ENCODE data around the gene PLTP.
"Not testable (repeated sequence)": the region's sequence is repeated elsewhere in the genome, so short reads cannot be mapped to it uniquely, and the experiment has no call there.

PLTP gene

DNA sequence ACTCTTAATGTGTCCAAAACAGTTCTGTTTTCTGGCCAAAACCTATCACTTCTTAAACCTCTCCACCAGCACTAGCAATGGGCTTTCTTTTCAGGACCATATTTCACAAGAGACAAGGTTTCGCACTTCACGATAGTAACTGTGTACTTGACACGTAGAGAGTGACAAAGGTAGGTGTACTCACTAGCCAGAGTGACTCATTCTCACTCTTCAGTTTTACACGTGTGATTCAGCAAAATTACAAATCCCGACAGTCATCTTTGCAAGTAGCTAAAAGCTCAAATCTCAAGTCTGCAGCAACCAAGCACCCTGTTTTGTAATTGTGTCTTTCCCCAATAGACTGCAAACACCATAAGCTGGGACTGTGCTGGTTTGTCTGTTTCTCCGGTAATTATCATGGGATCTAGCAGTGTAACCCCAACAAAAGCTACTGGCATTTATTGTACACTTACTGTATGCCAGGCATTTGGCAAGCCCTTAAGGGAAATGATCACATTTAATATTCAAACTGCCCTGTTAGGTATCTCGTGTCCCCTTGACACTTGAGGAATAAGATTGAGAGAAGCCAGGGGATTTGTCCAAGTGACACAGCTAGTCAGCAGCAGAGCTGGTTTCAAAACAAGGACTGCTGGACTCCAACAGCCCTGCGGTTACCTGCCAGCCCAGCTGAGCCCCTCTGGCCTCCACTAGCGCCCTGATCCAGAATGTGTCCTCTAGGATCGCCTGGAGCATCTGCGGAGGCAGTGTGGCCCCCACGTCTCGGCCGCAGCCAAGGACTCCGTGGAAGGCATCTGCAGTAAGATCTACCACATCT is 32.4 kb upstream of the PLTP start:
- DNase-seq = no peak

DNA sequence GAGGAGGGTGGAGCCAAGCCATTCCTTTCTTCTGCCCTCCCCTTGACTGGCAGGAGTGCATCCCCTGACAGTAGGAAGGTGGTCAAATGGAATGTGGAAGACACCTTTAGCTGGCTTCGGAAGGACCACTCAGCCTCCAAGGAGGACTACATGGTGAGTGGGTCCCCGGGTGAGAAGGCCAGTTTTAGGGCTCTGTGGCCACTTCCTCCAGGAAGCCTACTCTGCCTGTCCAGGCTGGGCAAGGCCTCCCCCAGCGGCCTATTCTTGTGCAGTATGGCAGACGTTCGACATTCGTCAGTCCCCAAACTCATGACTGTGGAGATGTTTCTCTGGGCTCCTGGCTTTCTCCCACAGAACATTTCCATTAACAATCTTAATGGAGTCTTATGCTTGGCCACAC is 31.7 kb upstream of the PLTP start:
- DNase-seq = no peak

DNA sequence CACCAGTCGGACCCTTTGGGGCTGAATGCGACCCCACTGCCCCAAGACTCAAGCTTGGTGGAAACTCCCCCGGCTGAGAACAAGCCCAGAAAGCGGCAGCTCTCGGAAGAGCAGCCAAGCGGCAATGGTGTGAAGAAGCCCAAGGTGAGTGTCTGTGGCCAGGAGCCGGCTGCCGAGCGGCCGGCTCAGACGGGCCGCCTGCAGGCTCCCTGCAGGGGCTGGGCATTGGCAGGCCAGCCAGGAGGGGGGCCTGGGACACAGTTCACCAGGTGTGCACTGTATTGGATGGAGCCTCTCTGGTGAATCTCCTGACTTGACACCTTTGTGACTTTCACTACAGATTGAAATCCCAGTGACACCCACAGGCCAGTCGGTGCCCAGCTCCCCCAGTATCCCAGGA is 28.5 kb upstream of the PLTP start:
- no peak for DNase-seq

DNA sequence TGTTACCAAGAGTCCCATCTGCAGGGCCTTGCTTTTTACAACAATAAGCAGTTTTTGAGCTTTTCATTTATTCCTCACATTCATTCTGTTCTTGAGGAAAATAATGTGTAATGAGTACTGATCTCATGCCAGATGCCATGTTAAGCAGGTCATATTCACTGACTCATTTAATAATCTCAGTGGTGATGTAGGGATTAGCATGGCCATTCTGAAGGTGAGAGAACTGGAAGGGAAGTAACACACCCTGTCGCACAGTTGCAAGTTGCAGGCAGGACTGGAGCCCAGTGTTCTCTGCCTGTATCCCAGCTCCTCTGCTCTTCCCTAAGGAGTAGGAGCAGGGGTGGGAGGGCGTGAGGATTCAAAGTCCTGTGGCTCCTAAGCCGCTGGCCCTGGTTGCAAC is 28.1 kb upstream of the PLTP start:
- DNase-seq = no peak

DNA sequence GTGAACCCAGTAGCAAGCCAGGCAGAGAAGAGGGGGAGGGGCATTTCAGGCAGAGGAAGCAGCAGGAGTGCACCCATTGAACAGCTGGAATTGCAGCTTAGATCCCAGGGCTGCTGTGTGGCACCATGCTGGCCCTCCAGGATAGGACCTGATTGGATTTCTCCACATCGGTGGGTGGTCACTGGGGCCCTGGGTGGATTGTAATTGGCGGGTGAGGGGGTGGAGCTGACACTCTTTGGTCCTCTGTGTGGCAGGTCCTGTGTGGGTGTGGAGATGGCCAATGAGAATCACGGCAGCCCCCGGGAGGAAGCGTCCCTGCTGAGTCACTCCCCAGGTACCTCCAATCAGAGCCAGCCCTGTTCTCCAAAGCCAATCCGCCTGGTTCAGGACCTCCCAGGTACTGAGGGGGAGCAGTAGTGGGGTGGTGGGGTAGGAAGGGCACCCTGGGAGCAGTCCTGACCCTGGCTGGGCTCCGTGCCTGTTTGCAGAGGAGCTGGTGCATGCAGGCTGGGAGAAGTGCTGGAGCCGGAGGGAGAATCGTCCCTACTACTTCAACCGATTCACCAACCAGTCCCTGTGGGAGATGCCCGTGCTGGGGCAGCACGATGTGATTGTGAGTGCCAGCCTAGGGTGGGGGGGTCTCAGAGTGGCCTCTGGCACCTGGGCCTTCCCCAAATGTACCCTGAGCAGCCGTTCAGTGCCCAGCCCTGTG is 26.9 kb upstream of the PLTP start:
- DNase-seq = no peak

DNA sequence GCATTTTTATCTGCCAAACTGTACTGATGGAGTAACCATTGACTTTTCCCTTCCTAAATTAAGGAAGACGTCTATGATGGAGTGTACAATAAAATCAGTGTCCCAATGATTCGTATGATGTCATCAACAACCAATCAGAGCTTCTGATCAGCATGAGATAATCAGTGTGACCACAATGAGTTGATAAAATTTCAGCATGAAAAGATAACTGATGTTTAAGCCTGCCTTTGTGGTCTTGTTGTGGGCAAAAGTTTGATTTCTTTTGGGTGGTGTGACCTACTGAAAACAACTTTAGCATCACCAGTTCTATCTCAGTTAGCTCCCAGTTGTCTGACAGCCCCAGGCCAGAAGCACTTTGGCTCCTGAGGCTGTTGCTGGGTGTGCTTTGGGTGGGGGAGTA is 25.8 kb upstream of the PLTP start:
- DNase-seq = no peak

DNA sequence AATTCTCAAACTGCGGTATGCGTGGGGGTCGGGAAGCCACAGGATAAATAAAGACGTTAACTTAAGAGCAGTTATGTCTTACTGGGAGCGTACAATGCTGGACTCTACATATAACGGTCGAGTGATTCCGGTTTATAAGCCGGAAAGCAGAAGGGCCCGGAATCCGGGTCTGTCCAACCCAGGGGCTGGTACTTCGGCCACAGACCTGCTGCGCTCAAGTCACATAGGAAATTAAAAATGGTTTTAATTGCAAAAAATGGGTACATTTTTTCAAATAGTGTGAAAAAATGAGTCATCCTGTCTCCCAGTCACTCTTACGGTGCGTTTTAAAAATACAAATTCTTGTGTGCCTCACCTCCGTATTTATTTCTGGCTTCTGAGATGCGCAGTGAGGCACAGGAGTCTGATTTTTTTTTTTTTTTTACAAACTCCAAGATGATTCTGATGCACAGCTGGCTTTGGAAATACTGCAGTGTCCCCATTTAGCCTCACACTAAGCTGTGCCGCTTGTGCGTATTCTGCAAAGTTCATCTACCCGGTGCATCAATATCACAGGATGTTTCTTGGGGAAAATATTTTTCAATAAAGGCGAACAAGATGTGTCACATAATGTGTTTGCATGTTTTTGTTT is 23.6 kb upstream of the PLTP start:
- DNase-seq = no peak

DNA sequence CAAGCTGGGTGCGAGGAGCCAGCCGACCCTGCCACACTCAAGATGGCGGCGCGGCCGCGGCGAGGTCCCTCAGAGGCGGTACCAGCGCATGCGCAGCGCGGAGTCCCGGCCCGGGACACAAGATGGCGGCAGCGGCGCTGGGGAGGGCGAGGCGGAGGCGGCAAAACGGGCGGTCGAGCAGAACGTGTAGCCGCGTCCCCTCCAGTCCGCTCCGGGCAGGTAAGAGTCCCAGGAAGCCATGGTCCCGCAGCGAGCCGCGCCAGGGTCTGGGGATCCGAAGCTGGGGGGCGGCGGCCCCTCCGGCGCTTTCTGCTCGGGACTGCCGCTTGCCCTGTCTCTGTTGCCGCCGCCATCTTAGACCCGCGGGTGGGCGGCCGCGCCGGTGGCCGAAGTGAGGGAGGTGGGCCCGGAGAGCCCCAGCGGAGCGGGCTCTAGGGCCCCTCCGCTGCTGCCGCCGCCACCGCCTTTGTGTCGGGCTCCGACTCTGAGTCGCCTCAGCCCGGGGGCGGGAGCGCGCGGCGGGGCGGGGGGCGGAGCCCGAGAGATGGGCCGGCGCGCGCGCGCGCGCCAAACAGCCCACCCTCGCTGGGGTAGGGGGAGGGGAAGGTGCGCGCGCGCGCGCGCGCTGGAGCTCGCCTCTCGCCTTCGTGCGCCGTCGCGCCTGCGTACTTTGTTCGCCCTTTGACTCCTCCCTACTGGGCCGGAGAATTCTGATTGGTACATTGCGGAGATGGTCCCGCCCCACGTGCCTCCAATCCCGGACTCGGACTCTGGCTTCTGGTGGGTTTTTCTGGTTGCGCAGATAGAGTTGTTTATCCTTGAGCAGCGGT is 22.8 kb upstream of the PLTP start, which contains the start of gene PCIF1:
TSS of gene PCIF1 (plus strand) at position 98 of the 830 bp plus-strand sequence. CDS start 4,317 bp downstream, outside the sequence.
- peak; percentile 98 for DNase-seq

DNA sequence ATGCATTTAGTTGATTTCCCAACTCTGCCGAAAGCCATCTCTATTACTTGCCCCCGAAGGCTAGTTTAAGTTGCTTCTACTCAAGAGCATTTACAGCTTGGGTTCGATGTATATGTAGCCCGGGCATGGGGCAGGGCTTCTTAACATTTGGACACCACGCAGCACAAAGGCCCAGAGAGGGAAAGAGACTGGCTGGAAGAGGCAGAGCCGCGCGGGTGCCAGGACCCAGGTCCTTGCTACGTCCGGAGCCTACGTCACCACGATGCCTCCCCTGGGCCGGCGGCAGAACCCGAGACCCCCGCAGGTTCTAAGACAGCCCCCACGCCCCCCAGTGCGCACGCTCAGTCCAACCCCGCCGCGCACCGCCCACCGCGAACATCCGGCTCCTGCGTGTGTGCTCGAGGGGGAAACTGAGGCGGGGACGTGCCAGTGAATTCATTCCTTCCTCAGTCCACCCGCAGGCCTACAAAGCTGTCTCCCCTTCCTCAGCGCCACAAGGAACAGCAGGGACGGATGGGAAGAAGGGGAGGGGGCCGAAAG is 22.2 kb upstream of the PLTP start:
- peak; percentile 69 for DNase-seq

DNA sequence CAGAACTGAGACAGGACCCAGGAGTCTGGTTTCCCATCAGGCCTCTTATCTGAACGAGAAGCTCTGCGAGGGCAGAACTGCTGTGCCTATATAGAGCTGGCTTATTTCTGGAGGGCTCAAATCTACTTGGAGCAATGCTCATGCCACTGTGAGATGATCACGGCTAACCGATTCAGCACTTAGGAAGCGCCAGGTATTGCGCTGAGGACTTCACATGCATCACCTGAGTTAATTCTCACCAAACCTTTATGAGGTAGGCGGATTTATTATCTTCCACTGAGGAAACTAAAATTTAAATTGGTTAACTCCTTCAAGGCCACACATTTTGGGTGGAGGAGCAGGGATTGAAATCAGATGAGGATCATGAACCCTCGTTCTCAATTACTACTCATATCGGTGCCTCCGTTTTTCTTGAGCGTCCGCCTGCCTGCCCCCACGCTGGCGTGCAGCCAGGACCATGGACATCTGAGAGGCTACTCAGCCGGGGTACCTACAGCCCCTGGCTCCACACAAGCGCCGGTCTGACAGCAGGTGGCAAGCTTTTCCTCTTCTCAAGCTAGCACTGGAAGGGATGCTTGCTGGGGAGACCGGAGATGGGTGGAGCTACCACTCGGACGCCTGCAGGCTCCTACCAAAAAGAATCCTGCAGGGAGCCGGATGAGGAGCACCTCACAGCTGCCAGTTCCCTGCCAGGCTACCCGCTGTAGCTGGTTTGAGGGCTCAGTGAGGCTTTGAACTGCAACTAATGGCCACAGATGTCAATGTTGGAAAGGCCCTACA is 21.5 kb upstream of the PLTP start:
- peak; percentile 77 for DNase-seq

DNA sequence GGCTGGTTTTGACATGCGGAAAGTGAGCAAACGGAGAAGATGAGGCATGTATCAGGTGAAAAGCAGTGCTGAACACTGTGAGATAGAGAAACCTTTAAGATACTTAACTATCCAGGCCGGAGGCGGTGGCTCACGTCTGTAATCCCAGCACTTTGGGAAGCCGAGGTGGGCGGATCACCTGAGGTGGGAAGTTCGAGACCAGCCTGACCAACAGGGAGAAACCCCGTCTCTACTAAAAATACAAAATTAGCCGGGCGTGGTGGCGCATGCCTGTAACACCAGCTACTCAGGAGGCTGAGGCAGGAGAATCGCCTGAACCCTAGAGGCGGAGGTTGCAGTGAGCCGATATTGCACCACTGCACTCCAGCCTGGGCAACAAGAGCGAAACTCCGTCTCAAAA is 19.7 kb upstream of the PLTP start:
- DNase-seq = not testable (repeated sequence)

DNA sequence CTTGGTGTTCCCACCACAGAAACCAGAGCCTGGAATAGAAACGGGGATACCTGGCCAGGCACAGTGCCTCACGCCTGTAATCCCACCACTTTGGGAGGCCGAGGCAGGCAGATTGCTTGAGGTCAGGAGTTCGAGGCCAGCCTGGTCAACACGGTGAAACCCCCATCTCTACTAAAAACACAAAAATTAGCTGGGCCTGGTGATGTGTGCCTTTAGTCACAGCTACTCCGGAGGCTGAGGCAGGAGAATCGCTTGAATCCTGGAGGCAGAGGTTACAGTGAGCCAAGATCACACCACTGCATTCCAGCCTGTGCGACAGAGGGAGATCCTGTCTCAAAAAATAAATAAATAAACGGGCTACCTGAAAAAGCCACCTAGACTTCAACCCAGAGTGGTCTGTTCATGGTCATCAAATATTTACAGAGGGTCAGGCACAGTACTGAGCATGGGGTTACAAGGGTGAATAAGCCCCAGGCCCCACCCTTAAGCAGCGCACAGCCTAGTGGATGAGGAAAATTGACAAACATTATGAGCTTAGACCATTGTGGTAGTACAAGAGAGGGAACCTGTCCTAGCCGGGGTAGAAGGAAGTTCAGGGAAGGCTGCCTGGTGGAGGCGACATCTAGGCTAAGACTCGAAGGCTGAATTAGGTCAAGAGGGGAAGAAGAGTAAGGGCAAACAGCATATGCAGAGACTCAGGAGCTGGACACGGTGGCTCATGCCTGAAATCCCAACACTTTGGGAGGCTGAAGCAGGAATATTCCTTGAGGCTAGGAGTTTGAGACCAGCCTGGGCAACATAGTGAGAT is 15.3 kb upstream of the PLTP start:
- DNase-seq = no peak

DNA sequence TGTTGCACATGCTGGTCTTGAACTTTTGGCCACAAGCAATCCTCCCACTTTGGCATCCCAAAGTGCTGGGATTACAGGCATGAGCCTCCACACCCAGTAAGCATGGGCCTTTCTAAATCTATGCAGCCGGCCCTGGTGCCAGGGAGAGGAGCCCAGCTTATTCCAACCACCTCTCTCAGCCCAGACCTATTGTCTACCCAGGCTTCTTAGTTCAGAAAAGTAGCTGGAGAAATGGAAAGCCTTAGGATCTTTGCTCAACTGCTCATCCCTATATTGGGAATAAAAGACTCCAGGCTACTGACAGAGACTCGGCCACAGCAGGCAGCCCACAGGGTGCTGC is 14.7 kb upstream of the PLTP start:
- DNase-seq = no peak

DNA sequence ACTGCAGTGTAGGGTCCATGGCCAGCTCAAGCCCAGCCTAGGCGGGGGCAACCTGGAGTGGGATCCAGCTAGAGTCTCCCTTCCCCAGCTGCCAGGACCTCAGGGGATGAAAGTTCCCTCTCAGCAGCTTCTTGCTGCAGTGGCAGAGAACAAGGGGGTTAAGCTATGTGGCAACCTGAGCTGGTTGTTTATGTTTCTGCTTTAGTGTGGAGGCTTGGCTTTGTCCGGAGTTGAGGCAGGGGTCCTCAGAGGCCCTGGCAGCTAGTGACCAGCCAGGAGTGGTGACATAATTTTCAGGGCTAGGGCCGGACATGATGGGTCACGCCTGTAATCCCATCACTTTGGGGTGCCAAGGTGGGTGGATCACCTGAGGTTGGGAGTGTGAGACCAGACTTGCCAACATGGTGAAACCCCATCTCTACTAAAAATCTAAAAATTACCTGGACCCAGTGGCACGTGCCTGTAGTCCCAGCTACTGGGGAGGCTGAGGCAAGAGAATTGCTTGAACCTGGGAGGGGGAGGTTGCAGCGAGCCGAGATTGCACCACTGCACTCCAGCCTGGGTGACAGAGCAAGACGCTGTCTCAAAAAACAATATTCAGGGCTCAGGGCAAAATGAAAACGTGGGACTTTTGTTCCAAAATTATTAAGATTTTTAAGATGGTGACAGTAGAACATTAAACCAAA is 14.0 kb upstream of the PLTP start:
- no peak for DNase-seq

DNA sequence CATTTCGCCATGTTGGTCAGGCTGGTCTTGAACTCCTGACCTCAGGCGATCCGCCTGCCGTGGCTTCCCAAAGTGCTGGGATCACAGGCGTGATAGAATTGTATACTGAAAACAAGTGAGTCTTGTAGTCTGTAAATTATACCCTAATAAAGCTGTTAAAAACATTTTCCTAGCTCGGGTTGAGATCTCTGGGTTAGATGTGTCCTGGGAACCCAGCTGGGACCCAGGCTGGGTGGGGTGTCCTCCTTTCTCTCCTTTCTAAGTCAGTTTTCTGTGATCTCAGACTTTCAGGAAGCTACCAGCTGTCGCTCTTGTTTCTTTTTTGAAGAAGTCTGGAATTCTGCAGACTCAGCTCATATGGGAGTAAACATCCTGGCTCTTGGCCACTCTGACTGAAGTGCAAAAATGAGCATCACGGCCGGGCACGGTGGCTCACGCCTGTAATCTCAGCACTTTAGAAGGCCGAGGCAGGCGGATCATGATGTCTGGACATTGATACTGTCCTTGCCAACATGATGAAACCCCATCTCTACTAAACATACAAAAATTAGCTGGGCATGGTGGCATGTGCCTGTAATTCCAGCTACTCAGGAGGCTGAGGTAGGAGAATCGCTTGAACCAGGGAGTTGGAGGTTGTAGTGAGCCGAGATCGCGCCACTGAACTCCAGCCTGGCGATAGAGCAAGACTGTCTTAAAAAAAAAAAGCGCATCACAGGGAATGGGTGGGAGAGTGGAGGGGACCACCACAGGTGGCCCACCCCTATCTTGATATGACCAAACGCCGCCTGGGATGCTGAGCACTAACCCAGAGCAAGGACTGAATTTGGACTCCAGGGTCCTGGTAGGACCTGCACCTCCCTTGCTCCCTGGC is 12.7 kb upstream of the PLTP start:
- no peak for DNase-seq

DNA sequence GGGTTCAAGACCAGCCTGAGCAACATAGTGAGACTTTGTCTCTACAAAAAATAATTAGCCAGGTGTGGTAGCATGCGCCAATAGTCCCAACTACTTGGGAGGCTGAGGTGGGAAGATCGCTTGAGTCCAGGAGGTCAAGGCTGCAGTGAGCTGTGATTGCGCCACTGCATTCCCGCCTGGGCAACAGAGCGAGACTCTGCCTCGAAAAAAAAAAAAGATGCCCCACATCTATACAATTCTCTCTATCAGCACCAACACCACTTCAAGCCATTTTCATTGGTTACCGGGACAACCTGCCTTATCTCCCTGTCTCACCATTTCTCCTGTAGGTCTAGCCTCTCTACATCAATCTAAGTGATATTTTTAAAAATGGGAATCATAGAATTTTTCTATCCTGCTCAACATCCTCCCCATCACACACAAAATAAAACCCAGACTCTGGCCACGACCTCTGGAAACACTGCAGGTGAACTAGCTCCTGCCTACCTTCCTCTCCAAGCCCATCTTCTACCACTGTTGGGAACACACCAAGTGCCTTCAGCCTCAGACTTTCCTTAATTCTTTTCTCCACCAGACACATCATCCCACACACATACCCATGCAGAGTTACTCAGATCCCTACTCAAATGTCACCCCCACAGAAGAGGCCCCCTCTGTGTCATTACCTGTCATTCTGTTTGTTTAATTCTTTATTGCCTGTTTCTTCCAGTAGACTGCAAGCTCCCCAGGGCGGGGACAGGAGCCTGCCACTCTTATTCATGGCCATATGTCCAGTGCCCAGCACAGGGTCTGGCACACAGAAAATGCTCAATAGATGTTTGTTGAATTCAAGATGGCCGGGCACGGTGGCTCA is 9.6 kb upstream of the PLTP start:
- DNase-seq = no peak

DNA sequence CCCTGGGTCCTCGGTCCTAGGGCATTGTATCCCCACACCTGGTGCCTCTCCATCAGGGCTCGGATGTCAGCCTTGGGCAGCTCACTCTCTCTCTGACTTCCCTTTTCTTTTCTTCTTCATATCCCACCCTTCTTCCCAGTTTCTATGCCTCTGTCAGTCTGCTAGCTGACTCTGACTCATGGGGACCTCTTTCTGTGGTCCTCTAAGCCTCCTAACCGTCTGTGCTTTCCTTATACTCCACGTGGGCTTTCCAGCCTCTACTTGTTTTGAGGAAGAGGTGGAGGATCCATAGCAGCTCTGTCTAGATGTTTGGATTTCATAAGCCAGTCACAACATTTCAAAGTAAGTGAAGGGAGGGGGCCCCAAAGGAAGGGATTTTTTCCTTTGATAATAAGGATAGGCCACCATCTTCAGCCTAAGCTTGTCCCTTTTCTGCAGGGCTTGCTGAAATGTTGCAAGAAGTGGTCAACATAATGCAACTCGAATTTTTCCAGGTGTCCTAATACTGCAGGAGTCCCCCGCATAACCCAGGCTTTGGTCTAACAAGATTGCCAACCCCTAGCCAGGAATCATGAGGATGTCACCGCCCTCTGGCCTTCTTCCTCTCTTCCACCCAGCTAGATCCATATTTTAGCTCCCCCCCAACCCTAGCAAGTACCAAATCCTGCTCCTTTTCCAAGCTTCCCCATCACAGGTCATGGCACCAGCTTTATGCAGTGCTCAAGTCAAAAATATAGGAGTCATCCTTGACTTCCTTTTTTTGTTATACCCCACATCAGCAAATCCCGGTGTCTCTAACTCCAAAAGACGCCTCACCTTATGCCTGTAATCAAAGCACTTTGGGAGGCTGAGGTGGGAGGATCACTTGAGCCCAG is 8.7 kb upstream of the PLTP start:
- DNase-seq = no peak
